Vagina (tissue), 2 donors: ENCODE results near the gene POLD1. TPM values are rescaled to one million over a fixed set of nuclear protein-coding genes. Genes with fewer than 3 reads are reported as not detected.
A peak's percentile ranks its signal among the peaks of the same experiment; 100 is the strongest.

Experiments used
- DNase-seq, 2 donors: peaks; one replicate each; pipeline ENCODE4 v3.0.0-alpha.2; 2017; ENCODE audit errors: extremely low spot score in 2 of 2
- H3K27ac ChIP-seq: fragments of 200-600 bp; sonication (generic); one replicate; pipeline ENCODE4 v1.5.1; 2019
- H3K27me3 ChIP-seq: fragments of 200-600 bp; sonication (generic); one replicate; pipeline ENCODE4 v1.5.1; 2019
- H3K36me3 ChIP-seq, 2 donors: fragments of 200-600 bp; sonication (generic); one replicate each; pipeline ENCODE4 v1.5.1; 2017 to 2019
- H3K4me1 ChIP-seq: fragments of 200-600 bp; sonication (generic); one replicate; pipeline ENCODE4 v1.5.1; 2019
- H3K4me3 ChIP-seq, 2 donors: fragments of 200-600 bp; sonication (generic); 1 replicate in 1 of 2; 2 replicates in 1 of 2; pipeline ENCODE4 v1.5.1; 2016 to 2019
- H3K9me3 ChIP-seq: fragments of 200-600 bp; sonication (generic); one replicate; pipeline ENCODE4 v1.5.1; 2019
- CTCF ChIP-seq, 3 experiments: fragments of 450-650 bp in 2 of 3; fragments of 200-600 bp in 1 of 3; sonication (generic) in 1 of 3; IDR thresholded peaks; one replicate each; pipeline ENCODE4 v1.5.1; 2017 to 2019; ENCODE audit warnings: antibody characterized with exemption in 3 of 3, mild to moderate bottlenecking in 2 of 3, moderate library complexity in 2 of 3
- POLR2A ChIP-seq, 2 donors: fragments of 450-650 bp; IDR thresholded peaks; one replicate each; pipeline ENCODE4 v1.6.1; 2017; ENCODE audit warnings: antibody characterized with exemption in 2 of 2, mild to moderate bottlenecking in 2 of 2, moderate library complexity in 2 of 2
- POLR2AphosphoS5 ChIP-seq, 2 donors: sonication (generic); formaldehyde crosslinking; IDR thresholded peaks; one replicate each; pipeline ENCODE4 v1.9.0; 2017; ENCODE audit warnings: antibody characterized with exemption in 2 of 2, mild to moderate bottlenecking in 2 of 2, low read depth in 1 of 2; ENCODE audit not compliant: insufficient read depth in 1 of 2
- intact Hi-C: fragments of 100-400 bp; cut with DNase I; formaldehyde crosslinking; loops from one replicate; pipeline ENCODE4 v1.15.1; 2023
- total RNA-seq: library from RNA; depleted of rRNA; stranded (reverse); fragments of >200 nt; gene quantifications from one replicate; pipeline ENCODE4 v1.2.3, GENCODE V29; 2016

POLD1 gene
- total RNA-seq, 1 donor from 2014 or later: 16.7 TPM

GRCh38 chr19:50357178-50358100 lies 26.7 kb upstream of the POLD1 start:
- Histone ChIP-seq H3K27ac (peak overlapping the region; percentile 90), H3K4me3 (peak overlapping the region; percentile 48 to 53)
- intact Hi-C loops: loop anchor here (5.0 kb wide), 1 partner anchor 425 kb away; no protein-coding TSS in a partner anchor

GRCh38 chr19:50358483-50359327 lies 25.4 kb upstream of the POLD1 start:
- Histone ChIP-seq H3K9me3 (no peaks in the 10 kb centered on the region), H3K36me3 (no peaks in the 10 kb centered on the region), H3K27ac (peak overlapping the region; percentile 90), H3K4me1 (peaks cover 12% of the 10 kb centered on the region), H3K4me3 (peak overlapping the region; percentile 48 to 53), H3K27me3 (no peaks in the 10 kb centered on the region)
- no peak for DNase-seq
- intact Hi-C loops: loop anchor here (5.0 kb wide), 1 partner anchor 424 kb away; no protein-coding TSS in a partner anchor
- TF ChIP-seq CTCF (IDR thresholded peaks at IDR 0.05): no peak
- TF ChIP-seq POLR2AphosphoS5 (IDR thresholded peaks at IDR 0.05; ENCODE audit: insufficient read depth in 1 of 2, low read depth in 1 of 2): peak in 1 of 2 donors; percentile 77
- TF ChIP-seq POLR2A (IDR thresholded peaks at IDR 0.05): no peak

More at GRCh38 chr19:50357178-50358100, 26.7 kb upstream of the POLD1 start:
- no peaks in the 10 kb centered on the region for H3K9me3 ChIP-seq
- TF ChIP-seq CTCF (IDR thresholded peaks at IDR 0.05): peak; percentile 74 to 88 (median 81)
- TF ChIP-seq POLR2AphosphoS5 (IDR thresholded peaks at IDR 0.05; ENCODE audit: insufficient read depth in 1 of 2, low read depth in 1 of 2): peak in 1 of 2 donors; percentile 51
- no peak for TF ChIP-seq POLR2A (IDR thresholded peaks at IDR 0.05)
- no peak for DNase-seq
- no peaks in the 10 kb centered on the region for H3K27me3 ChIP-seq
- no peaks in the 10 kb centered on the region for H3K36me3 ChIP-seq
- H3K4me1 ChIP-seq: peaks cover 12% of the 10 kb centered on the region

GRCh38 chr19:50359328-50359818 lies 24.8 kb upstream of the POLD1 start:
- intact Hi-C loops: loop anchor here (5.0 kb wide), 1 partner anchor 423 kb away; no protein-coding TSS in a partner anchor
- Histone ChIP-seq H3K4me1 (peaks cover 12% of the 10 kb centered on the region), H3K27me3 (no peaks in the 10 kb centered on the region), H3K36me3 (no peaks in the 10 kb centered on the region), H3K4me3 (peak overlapping the region in 1 of 2 donors; percentile 48), H3K27ac (no peak overlapping the region), H3K9me3 (no peaks in the 10 kb centered on the region)
- DNase-seq: no peak
- TF ChIP-seq POLR2AphosphoS5 (IDR thresholded peaks at IDR 0.05; ENCODE audit: insufficient read depth in 1 of 2, low read depth in 1 of 2) (no peak), POLR2A (IDR thresholded peaks at IDR 0.05) (no peak), CTCF (IDR thresholded peaks at IDR 0.05) (no peak)

- intact Hi-C loops: no loop called here
Observed at GRCh38 chr19:50361290-50362029, 22.7 kb upstream of the POLD1 start.

More at GRCh38 chr19:50361290-50362029, 22.7 kb upstream of the POLD1 start:
- DNase-seq: no peak
- H3K9me3 ChIP-seq: no peaks in the 10 kb centered on the region
- no peaks in the 10 kb centered on the region for H3K36me3 ChIP-seq
- H3K4me3 ChIP-seq: no peak overlapping the region
- H3K4me1 ChIP-seq: peaks cover 12% of the 10 kb centered on the region
- no peaks in the 10 kb centered on the region for H3K27me3 ChIP-seq
- no peak overlapping the region for H3K27ac ChIP-seq
- no peak for TF ChIP-seq CTCF (IDR thresholded peaks at IDR 0.05)
- no peak for TF ChIP-seq POLR2AphosphoS5 (IDR thresholded peaks at IDR 0.05; ENCODE audit: insufficient read depth in 1 of 2, low read depth in 1 of 2)
